ENCODE data around the gene AGTR2.

DNA sequence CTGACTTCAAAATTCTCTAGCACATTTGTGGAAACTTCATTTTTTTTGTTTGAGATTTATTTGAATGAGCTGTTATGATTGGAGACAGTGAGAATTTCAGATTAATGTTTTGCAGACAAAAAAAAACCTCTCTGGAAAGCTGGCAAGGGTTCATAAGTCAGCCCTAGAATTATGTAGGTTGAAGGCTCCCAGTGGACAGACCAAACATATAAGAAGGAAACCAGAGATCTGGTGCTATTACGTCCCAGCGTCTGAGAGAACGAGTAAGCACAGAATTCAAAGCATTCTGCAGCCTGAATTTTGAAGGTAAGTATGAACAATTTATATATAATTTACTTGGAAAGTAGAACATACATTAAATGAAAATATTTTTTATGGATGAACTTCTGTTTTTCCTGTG is at the start of gene AGTR2:
- TF ChIP-seq, protein P1, sequence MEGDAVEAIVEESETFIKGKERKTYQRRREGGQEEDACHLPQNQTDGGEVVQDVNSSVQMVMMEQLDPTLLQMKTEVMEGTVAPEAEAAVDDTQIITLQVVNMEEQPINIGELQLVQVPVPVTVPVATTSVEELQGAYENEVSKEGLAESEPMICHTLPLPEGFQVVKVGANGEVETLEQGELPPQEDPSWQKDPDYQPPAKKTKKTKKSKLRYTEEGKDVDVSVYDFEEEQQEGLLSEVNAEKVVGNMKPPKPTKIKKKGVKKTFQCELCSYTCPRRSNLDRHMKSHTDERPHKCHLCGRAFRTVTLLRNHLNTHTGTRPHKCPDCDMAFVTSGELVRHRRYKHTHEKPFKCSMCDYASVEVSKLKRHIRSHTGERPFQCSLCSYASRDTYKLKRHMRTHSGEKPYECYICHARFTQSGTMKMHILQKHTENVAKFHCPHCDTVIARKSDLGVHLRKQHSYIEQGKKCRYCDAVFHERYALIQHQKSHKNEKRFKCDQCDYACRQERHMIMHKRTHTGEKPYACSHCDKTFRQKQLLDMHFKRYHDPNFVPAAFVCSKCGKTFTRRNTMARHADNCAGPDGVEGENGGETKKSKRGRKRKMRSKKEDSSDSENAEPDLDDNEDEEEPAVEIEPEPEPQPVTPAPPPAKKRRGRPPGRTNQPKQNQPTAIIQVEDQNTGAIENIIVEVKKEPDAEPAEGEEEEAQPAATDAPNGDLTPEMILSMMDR (conservative IDR thresholded peaks at IDR 0.05; ENCODE audit: low read depth, low read length): no peak
- TF ChIP-seq POLR2A (IDR thresholded peaks at IDR 0.05; ENCODE audit: low read depth, low read length) (no peak), RAD21 (IDR thresholded peaks at IDR 0.05; ENCODE audit: low read length) (no peak), CHD1 (IDR thresholded peaks at IDR 0.05; ENCODE audit: low read depth, low read length) (no peak), FOS (IDR thresholded peaks at IDR 0.05; ENCODE audit: low read depth, low read length) (no peak), MAFK (IDR thresholded peaks at IDR 0.05; ENCODE audit: low read depth, low read length) (no peak), MXI1 (IDR thresholded peaks at IDR 0.05; ENCODE audit: borderline replicate concordance, low read depth, low read length) (no peak)
- TF ChIP-seq, protein P2, sequence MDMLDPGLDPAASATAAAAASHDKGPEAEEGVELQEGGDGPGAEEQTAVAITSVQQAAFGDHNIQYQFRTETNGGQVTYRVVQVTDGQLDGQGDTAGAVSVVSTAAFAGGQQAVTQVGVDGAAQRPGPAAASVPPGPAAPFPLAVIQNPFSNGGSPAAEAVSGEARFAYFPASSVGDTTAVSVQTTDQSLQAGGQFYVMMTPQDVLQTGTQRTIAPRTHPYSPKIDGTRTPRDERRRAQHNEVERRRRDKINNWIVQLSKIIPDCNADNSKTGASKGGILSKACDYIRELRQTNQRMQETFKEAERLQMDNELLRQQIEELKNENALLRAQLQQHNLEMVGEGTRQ (IDR thresholded peaks at IDR 0.05; ENCODE audit: low read depth, low read length): no peak
